Left ventricle myocardium inferior (tissue), 1 donor: ENCODE results near the gene VRTN. TPM values are rescaled to one million over a fixed set of nuclear protein-coding genes. Genes with fewer than 3 reads are reported as not detected.
"Not testable (repeated sequence)": the region's sequence is repeated elsewhere in the genome, so short reads cannot be mapped to it uniquely, and the experiment has no call there.

Source experiments
- DNase-seq: peaks from one replicate; pipeline ENCODE4 v3.0.0-alpha.2; 2020
- H3K27ac ChIP-seq: fragments of 200-600 bp; replicated peaks from 2 replicates; pipeline ENCODE4 v1.8.0; 2021
- H3K27me3 ChIP-seq: fragments of 200-600 bp; 2 replicates; pipeline ENCODE4 v1.8.0; 2021; ENCODE audit warnings: low read depth
- H3K36me3 ChIP-seq: fragments of 200-600 bp; 2 replicates; pipeline ENCODE4 v1.8.0; 2021
- H3K4me1 ChIP-seq: fragments of 200-600 bp; 2 replicates; pipeline ENCODE4 v1.8.0; 2021
- H3K4me3 ChIP-seq: fragments of 200-600 bp; 2 replicates; pipeline ENCODE4 v1.8.0; 2021; ENCODE audit warnings: mild to moderate bottlenecking, moderate library complexity
- H3K9me3 ChIP-seq: fragments of 200-600 bp; replicated peaks from 2 replicates; pipeline ENCODE4 v1.8.0; 2021
- CTCF ChIP-seq: fragments of 200-600 bp; IDR thresholded peaks from 2 replicates; pipeline ENCODE4 v1.8.0; 2021; ENCODE audit warnings: antibody characterized with exemption, mild to moderate bottlenecking, borderline replicate concordance
- intact Hi-C: fragments of 100-400 bp; cut with micrococcal nuclease; formaldehyde crosslinking; loops from one replicate; pipeline ENCODE4 v1.11.0; 2022
- total RNA-seq: library from RNA; stranded (reverse); fragmentation: NEBNext Ultra II Directional; extraction: Animal tissue kit (Norgen Biotek cat#: 25700); gene quantifications from one replicate; pipeline ENCODE4 v1.2.1, GENCODE V29; 2021
- donor health status: DM: no; HTN: yes; CAD: no; lungs with severe emphysema.

The VRTN gene
- total RNA-seq, 1 donor from 2014 or later = not detected

- H3K36me3 ChIP-seq = no peaks in the 10 kb centered on the region
- no peaks in the 10 kb centered on the region for H3K4me1 ChIP-seq
- no peaks in the 10 kb centered on the region for H3K9me3 ChIP-seq
- DNase-seq = no peak
- H3K4me3 ChIP-seq = no peak overlapping the region
- no peak overlapping the region for H3K27ac ChIP-seq
- H3K27me3 ChIP-seq = no peaks in the 10 kb centered on the region
- intact Hi-C loops = no loop called here
- no peak for TF ChIP-seq CTCF
Measured at GRCh38 chr14:74380172-74380571, 31.9 kb downstream of the VRTN start.

GRCh38 chr14:74380845-74381244, 32.6 kb downstream of the VRTN start:
- no peak overlapping the region for H3K4me3 ChIP-seq
- no peak for DNase-seq
- no peaks in the 10 kb centered on the region for H3K27me3 ChIP-seq
- H3K4me1 ChIP-seq = no peaks in the 10 kb centered on the region
- H3K27ac ChIP-seq = no peak overlapping the region
- no peak for TF ChIP-seq CTCF
- no peaks in the 10 kb centered on the region for H3K36me3 ChIP-seq
- intact Hi-C loops = no loop called here
- no peaks in the 10 kb centered on the region for H3K9me3 ChIP-seq

GRCh38 chr14:74381571-74381970, 33.3 kb downstream of the VRTN start:
- H3K4me3 ChIP-seq, DNase-seq, H3K4me1 ChIP-seq, H3K27me3 ChIP-seq, H3K36me3 ChIP-seq, H3K27ac ChIP-seq, intact Hi-C loops, H3K9me3 ChIP-seq: not testable (repeated sequence)

GRCh38 chr14:74382231-74382630, 34.0 kb downstream of the VRTN start:
- Histone ChIP-seq H3K27ac (no peak overlapping the region), H3K27me3 (no peaks in the 10 kb centered on the region), H3K36me3 (no peaks in the 10 kb centered on the region), H3K4me1 (no peaks in the 10 kb centered on the region), H3K9me3 (no peaks in the 10 kb centered on the region), H3K4me3 (no peak overlapping the region)
- intact Hi-C loops = no loop called here
- DNase-seq = no peak
- no peak for TF ChIP-seq CTCF

GRCh38 chr14:74389980-74390379, 41.7 kb downstream of the VRTN start:
- H3K36me3 ChIP-seq = no peaks in the 10 kb centered on the region
- intact Hi-C loops = no loop called here
- H3K9me3 ChIP-seq = no peaks in the 10 kb centered on the region
- H3K4me3 ChIP-seq = no peak overlapping the region
- DNase-seq = no peak
- peaks cover 33% of the 10 kb centered on the region for H3K27me3 ChIP-seq
- no peak overlapping the region for H3K27ac ChIP-seq
- H3K4me1 ChIP-seq = no peaks in the 10 kb centered on the region
- no peak for TF ChIP-seq CTCF

GRCh38 chr14:74390505-74390904, 42.2 kb downstream of the VRTN start:
- H3K4me3 ChIP-seq, DNase-seq, H3K27ac ChIP-seq, H3K9me3 ChIP-seq, H3K4me1 ChIP-seq, intact Hi-C loops, H3K36me3 ChIP-seq: not testable (repeated sequence)
- H3K27me3 ChIP-seq = peaks cover 39% of the 10 kb centered on the region

- peaks cover 47% of the 10 kb centered on the region for H3K27me3 ChIP-seq
- no peaks in the 10 kb centered on the region for H3K36me3 ChIP-seq
- no peak overlapping the region for H3K27ac ChIP-seq
- no peak overlapping the region for H3K4me3 ChIP-seq
- H3K4me1 ChIP-seq = no peaks in the 10 kb centered on the region
- H3K9me3 ChIP-seq = no peaks in the 10 kb centered on the region
- intact Hi-C loops = no loop called here
- no peak for DNase-seq
- TF ChIP-seq CTCF = no peak
Measured at GRCh38 chr14:74391479-74391878, 43.2 kb downstream of the VRTN start.
